NCI-H82 treated with DMSO at 0.1 percent for 48 hours (cell line): Measurements from ENCODE around the gene ZNF780A.
"Not testable (repeated sequence)": the region's sequence is repeated elsewhere in the genome, so short reads cannot be mapped to it uniquely, and the experiment has no call there.

Source experiments
- DNase-seq: peaks from one replicate; lab custom pipeline; 2025; ENCODE audit not compliant: unreplicated experiment; lab: John Stamatoyannopoulos, UW

ZNF780A gene

DNA sequence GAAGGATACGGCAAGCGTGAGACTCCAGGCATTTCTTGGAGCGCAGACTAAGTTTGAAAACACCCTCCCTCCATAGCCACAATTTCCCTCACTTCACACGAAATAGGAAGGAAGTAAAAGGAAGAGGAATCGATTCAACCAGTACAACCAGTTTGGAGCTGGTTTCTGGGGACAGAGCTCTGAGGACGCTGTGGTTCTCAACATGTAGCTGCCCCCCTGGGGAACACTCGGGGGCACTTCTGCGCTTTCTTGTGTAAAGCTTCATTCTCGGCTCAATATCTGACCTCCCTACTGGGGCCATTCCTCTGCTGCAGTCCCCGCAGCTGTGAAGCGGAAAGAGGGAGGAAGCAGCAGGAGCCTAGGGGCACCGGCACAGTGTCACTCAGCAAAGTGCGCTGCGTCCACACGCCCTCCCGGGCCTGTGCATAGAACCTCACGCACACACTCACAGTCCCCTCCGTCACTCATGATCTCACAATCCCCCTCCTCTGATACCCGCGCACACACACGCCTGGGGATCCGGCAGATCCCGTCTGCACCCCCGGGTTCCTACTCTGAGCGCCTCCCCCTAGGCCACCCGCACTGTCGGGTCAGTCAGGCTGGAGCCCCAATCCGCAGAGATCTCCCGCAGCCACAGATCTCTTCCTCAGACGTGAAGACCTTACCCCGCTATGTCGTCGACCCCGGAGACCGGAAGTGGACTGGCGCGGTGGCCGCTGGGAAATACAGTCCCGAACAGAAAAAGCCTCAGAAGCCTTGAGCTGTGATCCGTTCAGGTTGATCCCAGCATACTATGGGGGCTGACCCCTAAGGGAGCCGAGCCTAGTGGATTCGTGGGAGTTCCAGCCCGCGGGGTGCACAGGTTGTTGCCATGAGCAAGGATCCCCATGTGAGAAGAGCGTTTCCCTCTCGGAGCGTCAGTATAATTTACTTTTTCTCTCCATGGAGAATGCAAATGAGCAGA, at the start of gene ZNF780A:
Gene ZNF780A (minus strand): TSS at position 703 of the 964 bp plus-strand sequence. CDS start 6,190 bp downstream, outside the sequence.
- DNase-seq, result peak; percentile 79

DNA sequence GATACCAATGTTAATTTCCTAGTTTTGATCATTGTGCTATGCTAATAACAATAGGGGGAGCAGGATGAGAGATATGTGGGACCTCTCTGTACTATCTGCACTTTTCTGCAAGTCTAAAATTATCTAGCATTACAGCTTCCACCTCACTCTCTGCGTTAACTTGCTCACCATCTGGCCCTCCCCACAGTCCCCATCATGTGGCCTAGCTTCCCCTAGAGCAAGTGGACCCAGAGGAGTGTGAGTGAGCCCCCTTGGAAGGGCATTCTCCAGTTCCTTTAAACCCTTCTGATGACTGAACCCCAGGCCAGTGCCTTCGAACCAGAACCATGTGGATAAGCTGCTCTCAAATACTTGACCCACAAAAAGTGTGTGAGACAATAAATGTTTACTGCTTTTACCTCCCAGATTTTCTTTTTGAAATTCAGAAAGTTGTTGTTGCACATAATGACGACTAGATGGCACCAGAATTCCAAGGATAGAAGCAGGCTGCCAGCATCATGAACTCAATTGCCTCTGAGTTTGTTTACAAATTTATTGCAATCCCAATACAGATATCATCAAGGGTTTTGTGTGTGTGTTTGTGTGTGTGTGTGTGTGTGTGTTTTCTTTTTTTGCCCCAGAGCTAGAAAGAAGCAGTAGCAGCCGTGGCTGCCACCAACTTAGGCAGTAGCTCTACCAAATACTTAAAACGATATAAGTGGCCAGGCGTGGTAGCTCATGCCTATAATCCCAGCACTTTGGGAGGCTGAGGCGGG, 49.0 kb upstream of the ZNF780A start:
- DNase-seq, result peak; percentile 25

DNA sequence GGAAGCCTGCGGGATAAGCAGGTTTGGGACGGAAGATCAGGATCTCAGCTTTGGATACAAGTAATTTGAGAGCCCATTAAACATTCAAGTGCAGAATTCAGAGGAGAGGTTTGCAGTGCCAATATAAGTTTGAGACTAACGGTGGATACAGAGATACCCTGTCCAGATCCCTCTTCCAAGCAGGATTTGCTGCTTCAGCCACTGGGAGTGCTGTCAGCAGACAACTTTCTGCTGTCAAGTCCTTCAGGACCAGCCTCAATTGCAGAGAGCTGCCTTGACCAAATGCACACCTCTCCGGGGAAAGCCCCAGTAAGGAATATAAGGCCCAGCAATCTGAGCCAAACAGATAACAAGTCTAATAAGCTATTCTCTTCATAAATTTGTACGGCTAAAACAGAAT, 46.1 kb upstream of the ZNF780A start:
- DNase-seq, result no peak

DNA sequence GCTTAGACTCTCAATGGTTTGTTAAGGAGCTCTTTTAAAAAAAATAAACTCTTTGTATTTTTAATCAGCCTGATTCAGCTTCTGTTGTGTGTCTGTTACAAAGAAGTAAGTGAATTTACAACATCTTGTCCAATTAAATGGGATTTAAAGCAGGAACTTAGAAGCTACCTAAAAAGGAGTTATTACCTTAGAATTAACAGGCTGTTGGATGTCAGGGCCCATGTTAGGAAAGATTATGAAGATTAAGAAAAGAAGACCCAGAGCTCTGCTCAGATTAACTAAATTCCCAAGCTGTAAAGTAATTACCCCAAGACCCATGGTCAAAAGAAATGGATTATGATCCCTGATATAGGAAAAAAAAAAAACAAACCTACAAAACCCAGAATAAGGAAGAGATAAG, 44.1 kb upstream of the ZNF780A start:
- peak; percentile 90 for DNase-seq

DNA sequence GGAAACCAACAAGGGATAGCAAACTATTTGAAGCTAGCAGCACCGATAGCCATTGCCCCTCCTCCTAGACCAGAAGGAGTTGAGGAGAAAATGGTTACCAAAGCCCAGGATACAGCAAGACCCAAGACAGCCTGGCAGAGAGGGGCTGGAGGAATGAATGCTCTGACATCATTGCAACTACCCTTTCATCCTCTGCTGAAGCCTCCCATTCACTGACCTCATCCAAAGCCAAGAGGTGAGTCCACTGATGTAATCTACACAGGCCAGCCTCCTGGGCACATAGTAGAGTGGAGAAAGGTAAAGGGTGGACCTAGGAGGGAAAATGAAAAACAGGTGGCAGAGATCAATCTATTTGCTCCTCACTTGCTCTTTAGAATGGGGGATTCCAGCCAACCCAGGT, 42.7 kb upstream of the ZNF780A start:
- no peak for DNase-seq

DNA sequence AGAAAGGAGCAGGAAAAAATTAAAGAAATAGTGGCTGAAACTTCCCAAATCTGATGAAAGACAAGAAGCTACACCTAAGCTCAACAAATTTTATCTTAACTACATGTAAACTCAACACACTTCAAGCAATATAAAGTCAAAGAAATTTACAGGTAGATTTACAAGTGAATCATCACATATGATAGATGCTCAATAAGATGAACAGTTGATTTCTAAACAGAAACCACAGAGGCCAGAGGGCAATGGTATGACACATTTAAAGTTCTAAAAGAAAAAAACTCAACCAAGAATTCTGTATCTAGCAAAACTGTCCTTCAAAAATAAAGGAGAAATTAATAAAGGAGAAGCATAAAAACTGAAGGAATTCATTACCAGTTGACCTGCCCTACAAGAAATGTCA, 39.3 kb upstream of the ZNF780A start:
- DNase-seq, result no peak

DNA sequence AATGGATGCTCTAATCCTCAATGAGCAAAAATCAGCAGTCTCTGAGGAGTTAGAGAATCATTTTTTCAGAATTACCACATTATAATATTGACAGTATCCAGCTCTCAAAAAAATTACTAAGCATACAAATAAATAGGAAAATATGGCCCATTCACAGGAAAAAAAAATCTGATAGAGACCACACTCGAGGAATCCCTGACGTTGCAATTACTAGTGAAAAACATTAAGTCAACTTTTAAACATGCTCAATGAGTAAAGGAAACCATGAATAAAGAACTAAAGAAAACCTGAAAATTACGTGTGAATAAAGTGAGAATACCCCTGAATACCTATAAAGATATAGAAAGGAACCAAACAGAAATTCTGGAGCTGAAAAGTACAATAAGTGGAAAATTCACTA, 38.7 kb upstream of the ZNF780A start:
- DNase-seq, result no peak

DNA sequence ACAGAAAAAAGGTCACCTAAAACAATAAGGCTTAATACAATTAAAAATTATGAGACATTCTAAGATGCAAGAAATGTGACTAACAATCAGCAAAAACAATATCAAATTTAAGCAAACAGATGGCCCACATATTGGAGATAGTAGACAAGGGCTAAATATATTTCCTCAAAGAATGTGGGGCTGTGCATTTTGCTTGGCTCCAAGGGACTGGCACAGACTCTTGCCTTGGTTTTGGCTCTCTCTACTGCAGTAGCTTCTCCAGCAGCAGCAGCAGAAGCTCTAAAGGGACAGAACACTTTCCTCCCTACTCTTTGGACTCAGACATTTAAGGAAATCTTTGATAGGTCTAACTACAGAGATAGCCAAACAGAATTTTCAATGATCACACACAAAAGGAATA, 38.2 kb upstream of the ZNF780A start:
- no peak for DNase-seq

DNA sequence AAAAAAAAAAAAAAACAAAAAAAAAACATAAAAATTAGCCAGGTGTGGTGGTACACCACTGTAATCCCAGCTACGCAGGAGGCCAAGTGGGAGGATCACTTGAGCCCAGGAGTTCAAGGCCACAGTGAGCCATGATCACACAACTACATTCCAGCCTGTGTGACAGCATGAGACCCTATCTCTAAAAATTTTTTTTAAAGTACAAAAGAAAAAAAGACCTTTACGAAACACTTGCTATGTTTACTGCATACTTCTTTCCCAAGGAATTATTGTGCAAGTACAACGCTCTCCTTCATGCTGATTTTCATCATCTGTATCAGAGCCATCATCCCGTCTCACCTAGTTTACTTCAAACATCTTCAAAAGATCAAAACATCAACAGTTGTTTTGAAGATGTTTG, 28.6 kb upstream of the ZNF780A start:
- no peak for DNase-seq

DNA sequence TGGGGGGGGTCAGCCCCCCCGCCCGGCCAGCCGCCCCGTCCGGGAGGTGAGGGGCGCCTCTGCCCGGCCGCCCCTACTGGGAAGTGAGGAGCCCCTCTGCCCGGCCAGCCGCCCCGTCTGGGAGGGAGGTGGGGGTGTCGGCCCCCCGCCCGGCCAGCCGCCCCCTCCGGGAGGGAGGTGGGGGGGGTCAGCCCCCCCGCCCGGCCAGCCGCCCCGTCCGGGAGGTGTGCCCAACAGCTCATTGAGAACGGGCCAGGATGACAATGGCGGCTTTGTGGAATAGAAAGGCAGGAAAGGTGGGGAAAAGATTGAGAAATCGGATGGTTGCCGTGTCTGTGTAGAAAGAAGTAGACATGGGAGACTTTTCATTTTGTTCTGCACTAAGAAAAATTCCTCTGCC, 27.9 kb upstream of the ZNF780A start:
- not testable (repeated sequence) for DNase-seq

DNA sequence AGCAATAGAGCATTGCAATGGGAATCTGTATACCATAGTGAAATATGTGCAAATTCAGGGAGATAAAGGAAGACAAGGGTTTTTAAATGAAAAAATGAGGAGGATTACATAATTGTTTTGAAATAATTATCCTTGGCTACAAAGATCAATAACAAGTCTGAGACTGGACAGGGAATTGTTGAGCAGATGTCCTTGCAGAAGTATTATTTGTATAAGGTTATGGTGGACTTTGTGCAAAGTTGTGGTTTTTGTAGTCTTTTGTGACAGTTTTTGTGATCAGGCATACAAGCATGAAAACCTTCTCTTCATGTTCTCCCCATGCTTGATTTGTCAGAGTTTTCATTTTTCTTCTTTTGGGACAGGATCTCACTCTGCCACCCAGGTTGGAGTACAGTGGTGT, 25.3 kb upstream of the ZNF780A start:
- DNase-seq, result no peak

DNA sequence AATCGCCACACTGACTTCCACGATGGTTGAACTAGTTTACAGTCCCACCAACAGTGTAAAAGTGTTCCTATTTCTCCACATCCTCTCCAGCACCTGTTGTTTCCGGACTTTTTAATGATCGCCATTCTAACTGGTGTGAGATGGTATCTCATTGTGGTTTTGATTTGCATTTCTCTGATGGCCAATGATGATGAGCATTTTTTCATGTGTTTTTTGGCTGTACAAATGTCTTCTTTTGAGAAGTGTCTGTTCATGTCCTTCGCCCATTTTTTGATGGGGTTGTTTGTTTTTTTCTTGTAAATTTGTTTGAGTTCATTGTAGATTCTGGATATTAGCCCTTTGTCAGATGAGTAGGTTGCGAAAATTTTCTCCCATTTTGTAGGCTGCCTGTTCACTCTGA, 23.4 kb upstream of the ZNF780A start:
- DNase-seq, result not testable (repeated sequence)

DNA sequence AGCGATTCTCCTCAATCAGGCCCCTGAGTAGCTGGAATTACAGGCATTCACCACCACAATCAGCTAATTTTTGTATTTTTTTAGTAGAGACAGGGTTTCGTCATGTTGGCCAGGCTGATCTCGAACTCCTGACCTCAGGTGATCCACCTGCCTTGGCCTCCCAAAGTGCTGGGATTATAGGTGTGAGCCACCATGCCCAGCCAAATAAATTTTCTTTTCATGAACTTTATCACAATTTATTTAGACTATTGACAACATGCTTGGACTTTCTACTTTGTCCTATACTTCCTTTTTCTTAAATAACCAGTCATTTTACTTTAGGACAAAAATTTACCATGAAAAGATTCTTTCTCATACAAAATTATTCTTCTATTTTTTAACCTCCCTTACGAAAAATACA, 21.5 kb upstream of the ZNF780A start:
- not testable (repeated sequence) for DNase-seq

DNA sequence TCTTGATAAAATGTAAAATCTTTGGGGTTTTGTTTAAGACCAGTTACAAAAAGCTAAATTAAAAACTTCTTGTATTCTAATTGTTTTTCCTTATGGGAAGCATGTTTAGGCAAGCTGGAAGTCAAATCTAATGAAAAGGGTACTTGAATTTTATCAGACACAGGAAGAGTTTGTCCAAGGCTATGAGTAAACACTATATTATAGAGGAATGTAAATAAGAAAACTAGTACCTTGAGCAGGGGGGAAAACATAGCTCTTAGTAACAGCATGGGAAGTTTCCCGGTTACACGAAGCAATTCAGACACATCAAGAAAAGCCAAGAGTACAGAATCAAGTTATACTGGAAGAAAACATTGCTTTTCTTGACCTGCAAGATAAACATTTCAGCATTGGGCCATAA, 19.8 kb upstream of the ZNF780A start:
- no peak for DNase-seq

DNA sequence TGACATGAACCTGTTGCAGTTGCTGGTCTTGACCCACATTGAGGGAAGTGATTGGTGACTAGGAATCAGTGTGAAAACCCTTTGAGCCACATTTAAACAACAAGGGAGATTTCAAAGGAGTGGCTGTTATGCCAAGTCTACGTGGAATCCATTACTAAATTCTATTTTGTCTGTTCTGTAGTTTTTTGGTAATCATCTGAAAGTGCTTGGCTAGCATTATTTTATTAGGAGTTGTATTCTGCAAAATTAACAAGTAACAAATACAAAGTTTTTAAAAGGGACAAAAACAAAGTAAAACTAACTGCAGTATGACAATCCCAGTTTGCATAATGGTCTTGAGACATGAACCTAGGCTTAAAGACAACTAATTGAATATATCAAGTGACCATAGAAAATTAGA, 14.0 kb upstream of the ZNF780A start:
- DNase-seq, result no peak

DNA sequence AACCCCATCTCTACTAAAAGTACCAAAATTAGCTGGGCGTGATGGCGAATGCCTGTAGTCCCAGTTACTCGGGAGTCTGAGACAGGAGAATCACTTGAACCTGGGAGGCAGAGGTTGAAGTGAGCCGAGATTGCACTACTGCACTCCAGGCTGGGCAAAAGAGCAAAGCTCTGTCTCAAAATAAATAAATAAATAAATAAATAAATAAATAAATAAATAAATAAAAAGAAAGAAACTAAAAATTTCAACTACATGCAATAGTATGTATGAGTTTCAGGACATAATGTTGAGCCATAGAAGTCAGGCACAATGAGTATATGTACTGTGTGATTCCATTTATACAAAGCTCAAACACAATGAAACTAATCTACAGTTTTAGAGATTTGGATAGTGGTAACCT, 12.9 kb upstream of the ZNF780A start:
- no peak for DNase-seq

DNA sequence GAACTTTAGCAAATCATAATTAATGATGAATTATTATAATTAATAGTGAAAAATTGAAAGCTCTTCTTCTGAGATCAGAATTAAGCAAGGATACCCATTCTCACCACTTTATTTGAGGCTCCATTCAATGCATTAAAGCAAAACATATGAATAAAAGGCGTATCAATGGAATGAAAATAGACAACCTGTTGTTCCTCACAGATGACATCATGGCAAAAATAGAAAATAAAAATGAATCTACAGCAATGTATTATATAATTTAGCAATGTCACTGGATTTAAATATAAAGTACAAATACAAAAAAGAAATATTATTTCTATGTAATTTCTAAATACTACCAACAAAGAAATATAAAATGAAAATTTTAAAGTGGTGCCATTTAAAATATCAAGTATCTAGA, 11.1 kb upstream of the ZNF780A start:
- DNase-seq, result no peak

DNA sequence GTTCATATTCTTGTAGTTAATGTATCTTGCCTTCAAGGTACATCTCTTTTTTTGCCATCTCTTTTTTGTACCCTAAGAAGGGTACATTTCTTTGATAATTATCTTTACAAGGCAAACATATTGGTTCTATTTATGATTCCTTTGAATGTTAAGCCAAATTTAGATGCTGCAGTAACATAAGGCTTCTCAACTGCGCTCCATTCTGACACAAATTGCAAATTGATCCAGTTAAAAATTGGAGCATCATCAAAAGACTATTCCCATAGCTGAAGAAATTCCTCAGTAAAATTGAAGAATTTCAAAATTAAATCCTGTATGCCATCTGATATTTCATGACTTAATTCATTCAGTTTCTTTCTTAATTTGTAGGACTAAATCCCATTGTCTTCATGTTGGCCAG, 2.7 kb upstream of the ZNF780A start:
- no peak for DNase-seq

DNA sequence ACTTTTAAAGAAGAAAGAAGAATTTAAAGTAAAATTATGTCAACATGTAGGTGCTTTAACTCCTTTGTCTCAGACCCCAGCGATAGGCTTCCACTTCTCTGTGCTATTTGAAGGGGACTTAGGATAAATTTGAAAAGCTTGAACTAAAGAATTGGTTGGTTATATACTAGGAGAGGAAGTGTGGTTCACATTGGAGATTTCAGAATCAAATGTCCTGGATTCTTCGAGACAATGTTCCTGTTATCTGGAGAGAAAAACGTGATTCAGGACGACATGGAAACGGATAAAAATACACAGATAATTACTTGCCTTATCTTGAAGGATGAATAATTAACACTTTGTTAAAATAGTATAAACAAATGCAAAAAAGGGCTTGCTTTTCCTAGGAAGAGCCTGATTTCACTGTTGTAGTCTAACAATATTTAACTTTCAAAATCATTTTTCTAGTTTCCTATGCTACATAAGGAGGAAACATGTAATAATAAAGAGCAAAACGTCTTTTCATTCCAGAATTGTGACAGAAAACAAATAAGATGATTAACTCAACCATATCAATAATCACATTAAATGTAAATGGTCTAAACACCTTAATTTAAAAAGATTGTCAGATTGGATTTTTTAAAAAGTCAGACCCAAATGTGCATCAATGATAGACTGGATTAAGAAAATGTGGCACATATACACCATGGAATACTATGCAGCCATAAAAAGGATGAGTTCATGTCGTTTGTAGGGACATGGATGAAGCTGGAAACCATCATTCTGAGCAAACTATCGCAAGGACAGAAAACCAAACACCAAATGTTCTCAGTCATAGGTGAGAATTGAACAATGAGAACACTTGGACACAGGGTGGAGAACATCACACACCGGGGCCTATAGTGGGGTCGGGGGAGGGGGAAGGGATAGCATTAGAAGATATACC, 724 bp upstream of the ZNF780A start:
- no peak for DNase-seq

DNA sequence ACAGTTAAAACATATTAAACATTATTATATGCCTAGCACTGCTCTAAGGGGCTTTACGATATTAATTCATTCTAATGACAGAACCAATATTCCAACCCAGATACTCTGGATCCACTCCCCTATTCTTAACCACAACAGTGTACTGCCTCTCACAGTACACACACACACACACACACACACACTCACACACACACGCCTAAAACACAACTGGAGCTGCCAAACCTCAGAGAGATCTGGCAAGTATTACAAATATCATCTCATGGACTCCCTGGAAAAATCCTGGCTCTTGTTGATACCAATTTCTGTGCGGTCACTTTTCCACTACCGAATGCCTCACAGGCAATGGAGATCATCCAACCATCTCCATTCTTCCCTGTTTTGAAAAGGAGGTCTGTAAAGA, 1.3 kb downstream of the ZNF780A start:
- DNase-seq, result no peak
